Measurements from ENCODE around the gene DAAM2.

DNA sequence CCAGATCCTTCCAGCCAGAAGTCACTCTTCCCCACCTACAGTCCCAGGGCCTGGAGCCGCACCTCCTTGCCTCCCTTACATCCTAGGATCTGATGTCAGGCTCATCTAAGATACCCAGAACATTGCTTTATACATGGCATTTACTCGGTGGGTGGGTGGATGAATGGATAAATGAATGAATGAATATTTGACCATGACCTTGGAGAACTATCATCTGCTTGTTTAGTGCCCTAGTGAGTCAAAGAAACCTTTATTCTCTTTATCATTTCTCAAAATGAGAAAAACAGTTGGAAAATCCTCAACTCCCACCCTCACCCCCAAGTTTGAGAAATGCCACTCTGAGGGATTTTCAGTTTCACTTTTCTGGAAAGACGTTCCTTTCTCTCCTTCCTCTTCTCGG, 56.0 kb downstream of the DAAM2 start:
- TF ChIP-seq, protein P1, sequence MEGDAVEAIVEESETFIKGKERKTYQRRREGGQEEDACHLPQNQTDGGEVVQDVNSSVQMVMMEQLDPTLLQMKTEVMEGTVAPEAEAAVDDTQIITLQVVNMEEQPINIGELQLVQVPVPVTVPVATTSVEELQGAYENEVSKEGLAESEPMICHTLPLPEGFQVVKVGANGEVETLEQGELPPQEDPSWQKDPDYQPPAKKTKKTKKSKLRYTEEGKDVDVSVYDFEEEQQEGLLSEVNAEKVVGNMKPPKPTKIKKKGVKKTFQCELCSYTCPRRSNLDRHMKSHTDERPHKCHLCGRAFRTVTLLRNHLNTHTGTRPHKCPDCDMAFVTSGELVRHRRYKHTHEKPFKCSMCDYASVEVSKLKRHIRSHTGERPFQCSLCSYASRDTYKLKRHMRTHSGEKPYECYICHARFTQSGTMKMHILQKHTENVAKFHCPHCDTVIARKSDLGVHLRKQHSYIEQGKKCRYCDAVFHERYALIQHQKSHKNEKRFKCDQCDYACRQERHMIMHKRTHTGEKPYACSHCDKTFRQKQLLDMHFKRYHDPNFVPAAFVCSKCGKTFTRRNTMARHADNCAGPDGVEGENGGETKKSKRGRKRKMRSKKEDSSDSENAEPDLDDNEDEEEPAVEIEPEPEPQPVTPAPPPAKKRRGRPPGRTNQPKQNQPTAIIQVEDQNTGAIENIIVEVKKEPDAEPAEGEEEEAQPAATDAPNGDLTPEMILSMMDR (IDR thresholded peaks at IDR 0.05), result no peak
- TF ChIP-seq POLR2A (IDR thresholded peaks at IDR 0.05), result no peak

Data from right lobe of liver (tissue), 4 donors.